ENCODE measurements around the gene UTF1.

DNA sequence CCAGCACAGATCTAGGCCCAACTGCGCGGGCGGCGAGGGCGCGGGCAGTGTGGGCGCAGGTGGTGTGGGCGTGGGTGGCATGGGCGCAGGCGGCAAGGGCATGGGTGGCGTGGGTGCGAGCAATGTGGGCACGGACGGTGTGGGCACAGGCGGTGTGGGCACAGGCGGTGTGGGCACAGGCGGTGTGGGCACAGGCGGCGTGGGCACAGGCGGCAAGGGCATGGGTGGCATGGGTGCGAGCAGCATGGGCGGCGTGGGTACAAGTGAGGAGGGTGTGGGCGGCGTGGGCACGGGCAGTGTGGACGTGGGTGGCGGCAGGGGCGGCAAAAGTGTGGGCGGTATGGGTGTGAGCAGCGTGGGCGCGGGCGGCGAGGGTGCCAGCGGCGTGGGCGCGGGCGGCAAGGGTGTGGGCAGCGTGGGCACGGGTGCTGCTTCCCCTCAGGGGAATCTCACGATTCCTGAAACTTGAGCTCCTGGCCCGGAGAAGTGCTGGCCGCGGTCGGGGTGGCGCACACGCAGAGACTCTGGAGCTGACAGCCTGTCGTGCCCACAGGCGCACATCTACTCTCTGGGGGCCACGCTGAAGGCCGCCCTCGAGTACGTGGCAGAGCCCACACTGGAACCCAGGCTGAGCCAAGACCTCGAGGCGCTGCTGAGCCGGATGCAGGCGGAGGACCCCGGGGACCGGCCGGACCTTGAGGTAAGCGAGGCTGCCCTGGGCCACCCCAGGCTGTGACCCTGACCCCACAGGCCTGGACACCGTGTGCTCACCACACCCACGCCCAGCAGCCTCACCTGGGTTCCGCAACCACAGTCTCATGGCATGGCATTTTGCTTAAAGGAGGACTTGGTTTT, 47.0 kb upstream of the UTF1 start:
- TF ChIP-seq, protein P1, sequence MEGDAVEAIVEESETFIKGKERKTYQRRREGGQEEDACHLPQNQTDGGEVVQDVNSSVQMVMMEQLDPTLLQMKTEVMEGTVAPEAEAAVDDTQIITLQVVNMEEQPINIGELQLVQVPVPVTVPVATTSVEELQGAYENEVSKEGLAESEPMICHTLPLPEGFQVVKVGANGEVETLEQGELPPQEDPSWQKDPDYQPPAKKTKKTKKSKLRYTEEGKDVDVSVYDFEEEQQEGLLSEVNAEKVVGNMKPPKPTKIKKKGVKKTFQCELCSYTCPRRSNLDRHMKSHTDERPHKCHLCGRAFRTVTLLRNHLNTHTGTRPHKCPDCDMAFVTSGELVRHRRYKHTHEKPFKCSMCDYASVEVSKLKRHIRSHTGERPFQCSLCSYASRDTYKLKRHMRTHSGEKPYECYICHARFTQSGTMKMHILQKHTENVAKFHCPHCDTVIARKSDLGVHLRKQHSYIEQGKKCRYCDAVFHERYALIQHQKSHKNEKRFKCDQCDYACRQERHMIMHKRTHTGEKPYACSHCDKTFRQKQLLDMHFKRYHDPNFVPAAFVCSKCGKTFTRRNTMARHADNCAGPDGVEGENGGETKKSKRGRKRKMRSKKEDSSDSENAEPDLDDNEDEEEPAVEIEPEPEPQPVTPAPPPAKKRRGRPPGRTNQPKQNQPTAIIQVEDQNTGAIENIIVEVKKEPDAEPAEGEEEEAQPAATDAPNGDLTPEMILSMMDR (conservative IDR thresholded peaks at IDR 0.05 in 1 of 2, IDR thresholded peaks at IDR 0.05 in 1 of 2; ENCODE audit: extremely low read depth in 1 of 2, insufficient read depth in 1 of 2, low read depth in 1 of 2, low read length in 2 of 2), result no peak
- TF ChIP-seq EZH2 (IDR thresholded peaks at IDR 0.05; ENCODE audit: borderline replicate concordance, low read length), result no peak

Measured in mammary epithelial cell (primary cell).